GM19035 (cell line): ENCODE results near the gene ZNF415.
"Not testable (repeated sequence)": the region's sequence is repeated elsewhere in the genome, so short reads cannot be mapped to it uniquely, and the experiment has no call there.

Source experiments
- ATAC-seq: cut with Tn5 transposase; IDR thresholded peaks from one replicate; pipeline ENCODE4 v1.9.1; 2021; ENCODE audit not compliant: unreplicated experiment

ZNF415 gene

DNA sequence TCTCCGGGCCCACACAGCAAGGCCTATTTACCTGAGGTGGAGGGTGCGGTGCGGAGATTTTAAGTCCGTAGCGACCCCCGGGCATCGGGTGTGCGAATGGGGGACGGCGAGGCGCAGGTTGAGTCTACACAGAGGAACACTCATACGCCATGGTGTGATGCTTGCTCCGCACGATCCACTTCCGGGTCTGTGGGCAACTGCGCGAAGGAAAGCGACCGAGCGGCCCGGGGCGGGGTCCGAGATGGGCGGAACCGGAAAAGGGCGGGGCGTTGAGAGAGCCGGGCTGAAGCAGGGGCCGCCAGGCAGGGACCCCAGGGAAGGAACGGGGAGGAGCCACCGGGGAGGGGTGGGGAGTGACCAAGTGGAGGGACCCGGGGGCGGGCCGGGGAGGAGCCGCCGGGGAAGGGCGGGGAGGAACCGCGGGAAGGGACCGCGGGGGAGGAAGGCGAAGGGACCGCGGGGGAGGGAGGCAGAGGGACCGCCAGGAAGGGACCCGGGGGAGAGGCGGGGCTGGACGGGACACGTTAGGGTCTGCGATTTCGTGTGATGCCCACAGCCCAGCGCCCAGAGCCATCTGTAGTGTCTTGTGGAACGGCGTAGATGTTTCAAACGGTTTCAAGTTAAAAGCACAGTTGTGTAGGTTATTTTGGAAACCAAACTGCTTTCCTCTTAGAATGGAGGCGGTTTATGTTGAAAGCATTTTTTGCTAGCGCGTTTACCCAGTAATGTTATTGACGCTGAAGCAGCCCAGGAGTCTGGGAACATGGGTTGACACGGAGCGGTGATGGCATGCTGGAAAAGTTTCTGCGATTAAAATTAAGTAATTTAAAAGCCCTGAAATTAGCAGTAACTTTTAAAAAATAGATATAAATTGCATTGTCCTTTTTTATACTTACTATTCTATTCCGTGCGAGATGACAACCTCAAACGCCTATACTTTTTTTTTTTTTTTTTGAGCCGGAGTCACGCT is 29.2 kb downstream of the ZNF415 start, which contains the start of gene ZNF160:
Gene ZNF160, minus strand, starts transcription at position 189 of the 970 bp plus-strand sequence. CDS start 17,146 bp downstream, outside the sequence.
- ATAC-seq: peak; percentile 91

DNA sequence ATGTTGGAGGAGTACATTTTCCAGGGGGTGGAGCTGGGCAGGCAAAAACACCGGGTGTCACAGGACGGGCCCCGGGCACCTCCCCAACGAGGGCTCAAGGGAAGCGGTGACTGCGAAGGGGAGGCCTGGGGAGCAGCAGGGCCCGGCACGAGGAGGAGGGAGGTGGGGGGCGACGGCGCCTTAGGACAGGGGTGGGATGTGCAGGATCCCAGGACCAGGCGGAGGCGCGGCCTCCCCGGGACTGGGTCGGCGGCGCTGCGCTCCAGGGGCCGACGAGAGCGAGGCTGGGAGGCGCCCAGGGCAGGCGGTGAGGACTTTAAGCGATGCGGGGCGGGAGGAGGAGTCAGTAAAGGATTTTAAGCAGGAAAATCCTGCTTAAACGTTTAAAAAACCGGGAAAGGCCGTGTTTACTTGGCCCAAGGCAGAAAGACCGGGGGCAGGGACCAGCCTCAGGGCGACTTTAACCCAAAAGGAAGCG is 29.9 kb downstream of the ZNF415 start:
- peak; percentile 14 for ATAC-seq

DNA sequence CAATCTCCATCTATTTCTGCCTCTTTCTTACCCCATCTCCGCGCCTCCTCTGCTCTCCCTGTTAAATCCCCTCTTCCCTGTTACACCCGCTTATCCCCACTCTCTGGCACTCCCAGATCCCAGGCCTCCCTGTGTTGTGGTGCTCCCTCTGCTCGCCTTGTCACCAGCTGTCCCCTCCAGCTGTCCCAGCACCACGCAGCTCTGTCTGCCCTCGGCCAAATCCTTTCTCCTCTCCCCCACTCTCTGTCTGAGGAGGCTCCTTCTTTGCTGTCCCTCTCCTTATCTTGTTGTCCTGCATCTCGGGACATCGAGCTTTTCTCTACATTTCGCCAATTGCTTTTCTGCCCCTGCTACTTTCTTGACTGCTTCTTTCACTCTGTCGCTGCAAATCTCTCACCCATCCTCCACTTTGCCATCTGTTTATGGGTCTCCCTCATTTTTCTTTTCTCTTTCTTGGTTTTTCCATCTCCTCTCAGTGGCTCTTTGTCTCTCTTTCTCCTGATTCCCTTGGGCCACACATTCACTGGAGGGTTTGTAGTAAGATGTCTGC is 30.4 kb downstream of the ZNF415 start:
- no peak for ATAC-seq

DNA sequence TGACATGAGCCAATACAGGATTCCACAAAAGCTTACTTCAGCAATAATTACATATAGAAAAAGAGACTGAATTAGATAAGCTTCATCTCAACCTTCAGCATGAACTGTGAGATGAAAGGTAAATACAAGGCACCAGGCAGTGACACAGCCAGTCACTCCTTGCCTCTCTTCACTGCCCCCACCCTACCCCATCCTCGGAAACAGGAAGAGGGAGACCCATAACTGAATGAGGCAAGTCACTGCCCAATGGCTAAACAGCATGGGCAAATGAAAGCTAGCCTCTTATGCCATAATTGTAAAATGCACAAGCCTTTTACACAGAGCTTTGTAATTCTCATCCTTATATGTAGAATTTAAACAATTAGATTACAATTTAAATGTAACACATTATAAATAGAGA is 31.2 kb downstream of the ZNF415 start:
- no peak for ATAC-seq

GRCh38 chr19:53098570-53098969 is 34.1 kb downstream of the ZNF415 start:
- not testable (repeated sequence) for ATAC-seq

- not testable (repeated sequence) for ATAC-seq
These were observed 35.6 kb downstream of the ZNF415 start for GRCh38 chr19:53096982-53097690.

DNA sequence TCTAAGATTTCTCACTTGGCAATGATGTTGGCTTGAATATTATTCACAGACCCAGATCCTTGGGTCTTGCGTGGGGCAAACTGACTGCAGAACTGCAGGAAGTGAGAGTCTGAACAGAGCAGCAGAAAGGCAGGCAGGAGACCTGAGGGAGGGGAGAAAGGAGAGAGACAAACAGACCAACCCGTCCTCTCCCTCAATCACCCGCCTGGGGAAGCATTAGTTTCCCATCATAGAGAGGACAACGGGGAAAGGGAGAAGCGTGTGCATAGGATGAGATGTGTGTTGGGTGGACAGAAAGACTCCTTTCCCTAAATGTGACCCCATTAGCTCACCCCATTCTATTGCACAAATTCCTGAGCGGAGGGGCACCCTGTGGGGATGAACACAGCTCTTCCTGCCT is 36.1 kb downstream of the ZNF415 start:
- not testable (repeated sequence) for ATAC-seq

- no peak for ATAC-seq
These were observed 37.7 kb downstream of the ZNF415 start for GRCh38 chr19:53094754-53095575.

DNA sequence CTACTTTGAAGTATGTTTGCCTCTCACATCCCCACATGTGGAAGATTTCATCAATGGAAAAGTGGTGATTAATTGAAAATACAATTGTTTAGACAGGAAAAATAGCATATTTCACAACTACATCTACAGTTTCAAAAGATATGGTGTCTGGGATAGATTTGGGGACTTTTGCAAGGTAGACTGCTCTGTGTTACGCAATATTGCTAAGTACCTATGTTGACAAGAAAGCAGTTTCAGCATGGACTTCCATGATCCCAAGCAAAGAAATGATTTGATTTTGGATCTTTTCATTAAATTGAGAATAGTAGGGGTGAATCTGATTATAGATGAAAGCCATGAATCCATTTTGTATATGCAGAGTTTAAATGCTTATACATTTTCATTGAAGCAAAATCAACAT is 40.0 kb downstream of the ZNF415 start:
- ATAC-seq: no peak

GRCh38 chr19:53091413-53092254 is 41.1 kb downstream of the ZNF415 start:
- no peak for ATAC-seq

DNA sequence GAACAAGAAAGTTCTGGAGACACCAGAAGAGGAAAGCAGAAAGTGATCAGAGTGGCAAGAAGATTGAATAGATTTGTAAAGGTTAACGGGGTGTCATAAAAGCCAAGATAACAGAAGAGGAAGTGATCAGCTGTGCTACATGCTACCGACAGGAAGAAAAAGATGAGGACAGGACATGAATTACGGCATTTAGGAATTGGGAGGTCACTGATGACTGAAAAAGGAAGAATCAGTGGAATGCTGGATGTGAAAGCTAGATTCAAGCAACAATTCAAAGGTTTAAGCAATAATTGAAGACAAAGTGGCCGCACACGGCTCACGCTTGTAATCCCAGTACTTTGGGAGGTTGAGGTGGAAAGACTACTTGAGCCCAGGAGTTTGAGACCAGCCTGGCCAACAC is 44.6 kb downstream of the ZNF415 start:
- ATAC-seq: no peak

DNA sequence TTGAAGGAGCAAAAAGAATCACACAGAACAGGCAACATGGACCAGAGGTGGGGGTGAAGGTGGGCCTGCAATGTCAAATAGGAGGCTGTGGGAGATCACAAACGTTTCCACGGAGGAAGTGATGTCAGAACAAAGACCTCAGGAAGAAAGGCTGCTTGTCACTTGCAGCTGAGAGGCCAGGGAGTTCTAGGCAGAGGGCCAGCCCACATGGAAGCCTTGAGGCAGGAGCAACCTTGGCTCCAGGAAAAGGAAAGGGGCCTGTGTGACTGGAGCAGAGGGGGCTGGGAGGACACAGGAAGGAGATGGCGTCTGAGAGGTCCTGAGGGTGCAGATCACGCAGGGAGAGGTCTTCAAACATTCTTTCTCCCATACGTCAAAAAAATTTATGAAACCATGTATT is 45.8 kb downstream of the ZNF415 start:
- no peak for ATAC-seq

DNA sequence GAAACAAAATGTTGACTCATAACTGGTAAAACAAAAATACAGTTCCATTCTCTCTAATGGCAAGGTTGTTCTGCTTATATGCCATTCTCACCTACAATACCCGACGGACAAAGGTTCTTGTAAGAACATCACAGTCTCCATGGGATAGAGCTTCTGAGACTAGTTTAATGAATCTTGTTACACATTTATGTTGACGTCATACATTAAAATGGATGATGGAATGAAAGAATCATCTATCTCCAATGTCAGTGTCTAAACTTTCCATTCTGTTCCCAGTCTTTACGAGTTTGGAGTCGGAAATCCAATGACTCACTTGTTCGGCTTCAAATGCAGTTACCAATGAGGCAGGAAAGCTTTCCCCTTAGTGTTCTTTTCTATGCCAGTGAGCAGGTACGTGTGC is 47.2 kb downstream of the ZNF415 start:
- no peak for ATAC-seq

- ATAC-seq: no peak
These were observed 49.8 kb downstream of the ZNF415 start for GRCh38 chr19:53082929-53083328.

- ATAC-seq: no peak
These were observed 53.3 kb downstream of the ZNF415 start for GRCh38 chr19:53079313-53079924.

DNA sequence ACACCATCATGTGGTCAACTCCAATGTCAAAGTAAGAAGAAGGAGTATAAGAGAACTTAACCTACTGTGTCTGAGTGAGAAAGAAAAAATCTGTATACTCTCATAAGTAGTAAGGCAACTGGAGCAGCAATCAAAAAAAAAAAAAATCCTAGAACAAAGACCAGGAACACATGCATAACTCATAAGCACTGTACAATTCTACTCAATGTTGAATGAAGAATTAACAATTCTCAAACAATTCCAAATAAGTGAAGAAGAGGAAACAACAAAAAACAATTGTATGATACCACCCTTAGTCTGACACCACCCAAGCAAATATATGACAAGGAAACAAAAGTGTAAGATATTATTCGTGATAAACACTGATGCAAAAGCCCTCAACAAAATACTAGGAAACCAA is 54.0 kb downstream of the ZNF415 start:
- no peak for ATAC-seq

DNA sequence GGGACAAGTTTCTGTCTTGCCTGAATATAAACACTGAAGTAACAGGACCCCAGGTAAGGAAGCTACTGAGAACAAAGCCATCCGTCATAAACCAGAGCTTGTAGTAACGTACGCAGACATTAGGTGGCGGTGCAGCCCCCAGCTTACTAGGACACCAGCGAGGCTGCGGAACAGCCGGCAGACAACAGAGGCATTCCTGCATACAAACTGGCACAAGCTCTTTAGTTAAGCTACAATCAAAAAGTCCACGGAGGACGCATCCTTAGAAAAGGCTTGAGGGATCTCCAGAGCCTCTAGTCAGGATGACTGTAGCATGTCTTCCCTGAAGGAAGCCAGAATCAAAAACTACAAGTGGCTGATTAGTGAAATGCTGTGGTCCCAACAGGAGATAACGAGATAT is 55.7 kb downstream of the ZNF415 start:
- no peak for ATAC-seq

GRCh38 chr19:53068834-53069233 is 63.9 kb downstream of the ZNF415 start:
- no peak for ATAC-seq

DNA sequence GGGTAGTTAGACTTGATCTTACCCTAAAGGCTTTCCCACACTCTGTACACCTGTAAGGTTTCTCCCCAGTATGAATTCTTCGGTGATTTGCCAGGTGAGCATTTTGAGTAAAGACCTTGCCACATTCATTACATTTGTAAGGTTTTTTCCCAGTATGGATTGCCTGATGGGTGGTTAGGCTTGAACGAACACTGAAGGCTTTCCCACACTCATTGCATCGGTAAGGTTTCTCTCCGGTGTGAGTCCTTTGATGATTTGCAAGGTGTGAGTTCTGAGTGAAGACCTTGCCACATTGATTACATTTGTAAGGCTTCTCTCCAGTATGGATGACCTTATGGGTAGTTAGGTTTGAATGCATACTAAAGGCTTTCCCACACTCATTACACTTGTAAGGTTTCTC is 64.5 kb downstream of the ZNF415 start:
- ATAC-seq: no peak
